Left forelimb (tissue), 1 donor: ENCODE data around the gene CDC42EP5.
"Not testable (repeated sequence)": the region's sequence is repeated elsewhere in the genome, so short reads cannot be mapped to it uniquely, and the experiment has no call there.

ENCODE experiments used
- DNase-seq: peaks from one replicate; pipeline ENCODE4 v3.0.0-alpha.2; 2018; ENCODE audit warnings: low spot score

Gene CDC42EP5

GRCh38 chr19:54473071-54473891 lies at the start of gene CDC42EP5:
Gene CDC42EP5, minus strand, starts transcription at chr19:54473296. Its CDS starts 7,749 bp downstream, at chr19:54465547.
- DNase-seq = peak; percentile 96

DNA sequence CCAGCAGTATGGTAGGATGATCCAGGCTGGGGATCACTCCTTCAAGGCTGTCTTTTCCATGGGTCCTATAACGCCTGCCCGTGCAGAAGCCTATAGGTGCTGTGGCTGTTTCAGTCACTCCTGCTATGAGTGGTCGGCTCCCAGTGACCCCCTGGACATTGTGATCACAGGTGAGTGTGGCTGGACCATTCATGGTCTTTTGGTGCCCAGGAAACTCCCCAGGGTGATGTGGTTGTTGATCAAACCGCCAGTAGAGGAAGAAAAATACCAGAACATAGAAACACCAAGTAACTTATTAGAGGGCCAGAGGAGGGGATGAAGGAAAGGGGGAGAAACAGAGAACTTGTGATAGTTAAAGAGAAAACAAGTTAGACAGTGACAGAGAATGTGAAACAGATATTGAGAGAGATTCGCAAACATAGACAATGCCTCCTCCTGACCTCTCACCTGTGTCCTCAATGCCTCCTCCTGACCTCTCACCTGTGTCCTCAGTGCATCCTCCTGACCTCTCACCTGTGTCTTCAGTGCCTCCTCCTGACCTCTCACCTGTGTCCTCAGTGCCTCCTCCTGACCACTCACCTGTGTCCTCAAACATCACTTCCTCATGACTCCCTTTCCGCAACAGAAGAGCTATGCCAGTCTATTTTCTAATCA lies 48.9 kb upstream of the CDC42EP5 start:
- no peak for DNase-seq

DNA sequence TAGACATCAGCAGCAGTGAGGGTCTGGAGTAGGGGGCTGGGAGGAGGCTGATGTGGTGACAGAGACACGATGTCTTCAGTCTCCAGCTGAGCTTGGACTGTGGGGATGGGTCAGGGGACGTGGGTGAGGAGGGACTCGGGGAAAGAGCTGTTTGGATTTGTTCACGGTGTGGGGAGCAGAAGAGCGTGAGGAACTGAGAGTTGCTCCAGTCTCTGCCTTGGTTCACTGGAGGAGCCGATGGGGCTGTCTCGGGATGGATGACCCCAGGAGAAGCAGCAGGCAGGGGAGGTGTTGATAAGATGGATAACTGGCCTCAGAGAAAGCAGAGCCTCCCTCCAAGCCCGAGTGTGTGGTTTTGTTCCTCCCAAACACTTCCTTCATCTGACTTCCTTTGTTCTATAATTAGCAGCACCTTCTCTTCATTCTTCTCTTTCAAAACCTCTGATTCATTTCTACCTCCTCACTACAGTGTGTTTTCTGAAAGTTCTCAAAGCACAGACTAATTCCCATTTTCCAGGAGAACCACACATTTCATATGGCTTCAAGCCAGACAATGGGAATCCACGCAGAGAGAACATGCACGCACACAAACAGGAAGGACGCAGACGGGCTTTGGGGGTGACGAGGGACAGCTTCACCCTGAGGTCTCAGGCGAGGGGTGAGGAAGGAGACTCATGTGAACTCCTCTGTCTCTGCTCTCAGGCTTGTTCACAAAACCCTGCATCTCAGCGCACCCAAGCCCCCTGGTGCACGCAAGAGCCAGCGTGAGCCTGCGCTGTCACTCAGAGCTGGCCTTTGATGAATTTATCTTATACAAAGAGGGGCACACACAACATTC lies 48.1 kb upstream of the CDC42EP5 start:
- DNase-seq = no peak

DNA sequence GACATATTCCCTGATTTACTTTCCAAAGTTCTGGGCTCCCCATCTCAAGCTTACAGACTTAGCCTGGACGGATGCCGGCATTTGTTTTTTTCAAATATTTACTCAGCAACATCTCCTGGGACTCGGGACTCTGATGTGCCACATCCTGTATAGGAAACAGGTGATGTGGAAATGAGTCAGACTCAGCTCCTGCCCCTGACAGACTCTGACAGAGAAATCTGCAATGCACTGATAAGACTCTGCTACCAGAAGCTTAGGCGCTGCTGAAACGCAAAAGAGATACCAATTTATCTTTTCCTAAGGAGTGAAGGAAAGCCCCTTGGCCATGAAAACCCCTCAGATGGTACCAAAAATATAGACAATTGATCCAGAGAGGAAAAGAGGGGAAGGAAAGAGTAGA lies 45.7 kb upstream of the CDC42EP5 start:
- no peak for DNase-seq

DNA sequence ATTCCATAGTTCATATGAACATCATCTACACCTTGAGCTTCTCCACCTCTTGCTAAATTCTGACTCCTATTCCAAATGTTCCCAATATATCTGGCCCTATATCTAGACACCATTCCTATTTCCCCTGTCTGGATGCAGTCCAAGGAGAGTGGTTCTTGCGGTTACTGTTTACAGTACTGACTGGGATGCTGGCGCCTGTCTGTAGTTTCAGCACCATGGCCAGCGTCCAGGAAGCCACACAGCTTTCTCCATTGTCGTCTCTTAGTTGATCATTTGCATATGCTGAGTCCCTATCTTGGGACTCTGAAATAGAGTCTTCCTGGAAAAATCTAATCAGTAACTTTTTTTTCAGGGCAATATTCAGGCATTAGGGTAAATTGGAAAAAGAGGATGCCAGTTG lies 44.4 kb upstream of the CDC42EP5 start:
- DNase-seq = peak; percentile 72

DNA sequence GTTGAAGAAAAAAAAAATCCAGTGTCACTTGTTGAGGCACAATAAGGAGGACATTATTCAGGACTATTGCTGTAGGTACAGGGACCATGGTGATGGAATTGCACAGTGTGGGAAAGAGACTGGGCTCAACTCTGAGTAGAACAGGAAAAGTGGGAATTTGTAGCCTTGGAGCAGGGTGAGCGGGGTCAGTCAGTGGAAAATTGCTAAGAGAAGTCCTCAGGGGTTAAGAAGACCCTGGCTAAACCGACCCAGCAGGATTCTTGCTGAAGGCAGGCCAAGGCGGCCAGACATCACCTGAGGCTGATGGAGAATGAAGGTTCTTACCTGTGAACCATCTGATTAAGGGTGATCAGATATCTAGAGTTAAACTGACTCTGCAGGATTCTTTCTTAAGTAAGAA lies 42.1 kb upstream of the CDC42EP5 start:
- DNase-seq = no peak

DNA sequence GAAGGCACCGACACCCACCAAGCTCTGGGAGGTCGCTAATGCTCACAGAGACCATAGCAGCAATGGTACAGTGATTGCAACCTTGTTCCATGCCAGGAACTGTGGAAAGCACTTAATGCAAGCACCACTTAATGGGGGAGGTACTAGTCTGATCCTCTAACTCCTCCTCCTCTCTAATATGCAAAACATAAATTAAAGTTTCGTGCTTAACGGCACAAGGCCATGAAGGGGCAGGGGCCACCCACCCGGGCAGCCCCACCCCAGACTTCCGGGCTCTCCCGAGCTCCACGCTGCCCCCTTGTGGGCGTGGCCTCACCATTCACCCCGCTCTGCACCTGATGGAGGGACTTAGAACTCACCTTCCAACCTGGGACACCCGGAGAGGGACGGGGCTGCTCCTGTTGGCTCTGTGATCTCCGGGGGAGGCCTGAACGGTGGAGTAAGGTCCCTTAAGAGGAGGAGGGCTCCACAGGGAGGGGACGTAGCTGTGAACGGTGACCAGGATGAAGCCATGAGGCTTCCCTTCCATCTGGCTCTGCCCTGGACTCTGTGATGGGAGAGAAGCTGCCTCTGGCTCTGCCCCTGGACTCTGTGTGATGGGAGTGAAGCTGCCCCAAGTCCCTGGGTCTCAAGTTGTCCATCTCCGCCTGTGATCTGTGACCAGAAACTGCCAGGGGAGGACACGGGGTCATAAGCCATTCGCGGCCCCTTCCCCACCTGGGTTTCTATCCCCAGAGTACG lies 36.3 kb upstream of the CDC42EP5 start:
- DNase-seq = not testable (repeated sequence)

DNA sequence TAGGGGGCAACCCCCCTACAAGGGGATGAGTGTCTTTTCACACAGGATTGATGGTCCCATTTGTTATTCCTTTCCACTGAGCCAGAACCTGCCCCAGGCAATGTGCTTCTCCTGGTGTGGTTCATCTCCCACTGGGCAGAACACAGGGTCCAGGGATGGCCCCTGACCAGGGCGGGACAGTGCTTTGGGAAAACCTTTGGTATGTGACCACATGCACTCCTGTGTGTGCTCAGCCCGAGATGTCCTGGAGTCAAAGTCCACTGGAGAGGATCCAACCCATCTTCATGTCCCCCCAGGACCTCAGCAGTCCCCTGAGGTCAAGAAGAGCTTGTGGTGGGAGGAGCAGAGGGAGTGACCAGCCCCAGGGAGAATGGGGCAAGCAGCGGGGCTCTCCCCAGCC lies 35.4 kb upstream of the CDC42EP5 start:
- not testable (repeated sequence) for DNase-seq

DNA sequence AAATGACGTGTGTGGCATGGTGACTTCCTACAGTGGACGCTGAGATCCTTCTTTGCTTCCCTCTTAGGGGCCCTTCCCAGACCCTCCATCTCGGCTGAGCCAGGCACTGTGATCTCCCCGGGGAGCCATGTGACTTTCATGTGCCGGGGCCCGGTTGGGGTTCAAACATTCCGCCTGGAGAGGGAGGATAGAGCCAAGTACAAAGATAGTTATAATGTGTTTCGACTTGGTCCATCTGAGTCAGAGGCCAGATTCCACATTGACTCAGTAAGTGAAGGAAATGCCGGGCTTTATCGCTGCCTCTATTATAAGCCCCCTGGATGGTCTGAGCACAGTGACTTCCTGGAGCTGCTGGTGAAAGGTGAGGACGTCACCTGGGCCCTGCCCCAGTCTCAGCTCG lies 34.7 kb upstream of the CDC42EP5 start:
- no peak for DNase-seq

DNA sequence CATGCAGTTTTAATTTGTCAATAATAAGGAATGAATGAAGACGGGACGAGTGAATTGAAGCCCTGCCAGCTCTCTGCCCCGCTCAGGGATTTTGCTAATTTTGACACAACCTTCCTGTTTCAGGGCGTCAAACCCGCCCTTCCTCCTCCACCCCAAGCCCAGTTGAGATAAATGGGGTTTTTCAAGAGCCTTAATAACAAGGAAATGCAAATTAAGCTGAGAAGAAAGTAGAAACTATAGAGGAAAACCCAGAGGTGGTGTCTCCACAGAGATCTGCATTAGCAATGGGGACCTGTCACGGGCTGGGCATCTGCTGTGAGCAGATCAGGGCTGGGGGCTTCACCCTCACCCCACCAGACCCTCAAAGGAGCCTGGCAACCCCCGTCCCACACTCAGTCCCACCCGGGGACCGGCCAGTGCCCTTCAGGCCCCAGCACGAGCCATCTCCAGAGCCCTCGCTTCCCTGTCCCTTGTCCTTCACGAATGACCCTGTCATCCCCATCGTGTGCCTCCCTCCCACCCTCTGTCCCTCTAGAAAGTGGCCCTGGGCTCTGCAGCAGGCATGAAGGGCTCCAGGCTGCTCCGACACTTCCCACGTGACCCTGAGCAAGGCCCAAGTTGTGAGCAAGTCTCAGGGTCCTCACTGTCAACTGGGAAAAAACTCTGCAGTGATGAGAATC lies 34.1 kb upstream of the CDC42EP5 start:
- DNase-seq = not testable (repeated sequence)

DNA sequence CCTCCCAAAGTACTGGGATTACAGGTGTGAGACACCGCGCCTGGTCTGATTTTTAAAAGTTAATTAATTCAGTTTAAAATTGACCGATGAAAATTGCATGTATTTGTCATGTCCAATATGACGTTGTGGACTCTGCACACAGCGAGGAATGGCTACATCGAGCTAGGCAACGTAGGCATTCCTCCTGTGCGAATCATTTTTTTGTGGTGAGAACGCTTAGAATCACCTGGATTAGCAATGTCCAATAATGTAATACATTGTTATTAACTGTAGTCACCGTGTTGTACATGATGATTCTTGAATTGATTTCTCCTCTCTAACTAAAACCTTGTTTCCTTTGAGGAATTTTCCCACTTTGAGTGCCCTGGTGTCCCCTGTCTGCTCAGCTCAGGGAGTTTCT lies 33.0 kb upstream of the CDC42EP5 start:
- no peak for DNase-seq

GRCh38 chr19:54505542-54505941 lies 32.4 kb upstream of the CDC42EP5 start:
- not testable (repeated sequence) for DNase-seq

DNA sequence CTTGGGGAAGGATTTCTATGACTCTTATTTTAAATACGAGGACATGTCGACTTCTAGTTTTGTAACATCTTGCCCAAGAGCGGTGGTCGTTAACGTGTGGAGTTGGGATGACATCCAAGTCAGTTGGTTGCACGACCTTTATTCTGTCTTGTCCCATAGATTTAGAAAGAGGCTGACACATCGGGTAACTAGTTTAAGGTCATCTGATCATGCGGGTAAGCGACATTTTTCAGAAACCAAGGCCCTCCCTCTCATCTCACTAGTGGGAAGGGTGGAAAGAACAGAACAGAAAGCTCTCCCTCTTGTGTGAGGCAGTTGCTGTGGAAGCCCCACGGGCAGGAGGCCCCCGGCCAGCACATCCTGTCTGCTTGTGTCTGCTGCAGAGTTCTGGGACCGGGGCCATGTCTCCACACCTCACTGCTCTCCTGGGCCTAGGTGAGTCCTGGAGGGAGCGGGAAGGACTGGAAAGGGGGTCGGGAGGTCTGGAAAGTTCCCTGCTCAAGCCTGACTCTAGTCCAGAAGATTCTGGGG lies 29.5 kb upstream of the CDC42EP5 start, which contains the start of gene LAIR2:
LAIR2 (plus strand) TSS at position 314 of the 531 bp plus-strand sequence; CDS start at position 402, 88 bp downstream.
- DNase-seq = no peak

DNA sequence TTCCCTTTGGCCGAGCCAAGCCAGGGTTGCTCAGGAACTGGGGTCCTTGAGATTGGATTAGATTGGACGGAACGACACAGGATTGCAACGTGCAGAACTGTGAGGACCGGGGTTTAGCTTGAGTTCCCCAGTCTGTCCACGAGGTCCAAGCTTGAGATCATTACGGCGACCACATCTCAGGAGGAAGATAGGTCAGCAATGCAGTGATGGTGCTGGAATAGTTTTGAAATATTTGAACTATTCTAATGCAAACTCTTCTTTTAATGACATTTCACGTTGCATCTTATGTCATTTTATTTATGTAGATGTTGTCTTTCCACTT lies 25.3 kb upstream of the CDC42EP5 start:
- not testable (repeated sequence) for DNase-seq

DNA sequence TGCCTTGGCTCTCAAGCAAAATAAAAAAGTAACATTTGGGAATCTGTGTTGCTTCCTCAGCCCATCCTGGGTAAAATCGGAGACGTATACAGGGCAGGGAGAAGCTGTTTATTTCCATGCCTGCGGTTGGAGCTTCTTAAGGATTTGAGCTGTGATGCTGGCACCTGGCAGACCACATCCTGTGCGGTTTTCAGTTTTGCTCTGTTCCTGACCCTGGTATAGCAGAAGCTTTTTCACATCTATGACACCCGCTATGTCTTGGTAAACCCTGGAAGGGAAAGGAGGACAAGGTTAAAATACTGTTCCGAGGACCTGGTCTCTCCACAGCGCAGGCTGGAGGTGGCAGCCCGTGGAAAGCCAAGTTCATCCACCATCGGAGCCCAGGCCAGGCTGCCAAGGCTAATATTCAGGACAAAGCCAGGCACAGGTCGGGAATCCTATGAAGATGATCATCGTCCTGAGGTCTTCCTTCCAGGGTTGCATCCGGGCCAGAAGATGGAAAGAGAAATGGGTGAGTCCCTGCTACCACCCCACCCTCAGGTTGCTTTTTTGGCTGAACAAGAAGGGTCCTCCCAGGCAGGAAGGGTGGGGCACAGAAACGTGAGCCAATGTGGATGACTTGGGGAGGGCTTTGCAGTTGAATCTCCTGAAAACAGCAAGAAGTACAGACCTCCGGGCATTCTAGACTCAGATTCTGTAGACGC lies 24.8 kb upstream of the CDC42EP5 start:
- DNase-seq = not testable (repeated sequence)

DNA sequence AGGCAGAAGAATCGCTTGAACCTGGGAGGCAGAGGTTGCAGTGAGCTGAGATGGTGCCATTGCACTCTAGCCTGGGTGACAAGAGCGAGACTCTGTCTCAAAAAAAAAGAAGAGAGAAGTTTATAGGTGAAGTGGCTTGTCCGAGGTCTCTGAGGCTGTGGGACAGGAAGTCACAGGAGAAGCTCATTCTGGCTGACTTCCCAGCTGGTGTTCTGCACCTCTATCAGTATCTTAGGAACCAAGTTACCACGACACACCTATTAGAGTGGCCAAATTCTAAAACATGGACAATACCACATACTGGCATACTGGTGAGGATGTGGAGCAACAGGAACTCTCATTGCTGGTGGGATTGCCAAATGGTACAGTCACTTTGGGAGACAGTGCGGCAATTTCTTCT lies 22.2 kb upstream of the CDC42EP5 start:
- DNase-seq = not testable (repeated sequence)

DNA sequence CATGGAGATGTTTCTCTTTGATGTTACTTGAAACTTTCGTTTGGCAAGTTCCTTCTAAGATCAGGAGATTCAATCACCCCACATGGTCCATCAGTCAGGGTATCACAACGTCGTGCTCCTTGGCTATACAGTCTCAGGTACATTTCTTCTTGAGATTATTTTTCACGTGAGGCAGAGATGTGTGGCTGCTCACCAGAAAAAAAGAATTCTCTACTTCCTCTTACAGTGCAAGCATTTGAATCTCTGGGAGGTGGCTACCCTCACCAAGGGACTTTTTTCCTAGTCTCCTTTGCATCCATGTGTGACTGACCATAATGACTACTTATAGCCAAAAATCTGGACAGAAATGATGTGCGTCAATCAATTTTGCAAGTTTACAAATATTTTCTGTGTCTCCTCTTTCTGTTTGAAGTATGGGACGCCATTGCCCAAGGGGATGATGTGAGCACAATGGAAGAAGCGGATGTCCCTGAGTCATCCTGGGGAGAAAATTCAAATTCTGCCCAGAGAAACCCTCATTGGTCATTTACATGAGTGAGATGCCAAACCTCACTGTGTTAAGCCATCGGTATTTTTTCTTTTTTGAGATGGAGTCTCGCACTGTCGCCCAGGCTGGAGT lies 21.0 kb upstream of the CDC42EP5 start:
- DNase-seq = no peak

GRCh38 chr19:54493056-54493455 lies 20.0 kb upstream of the CDC42EP5 start:
- DNase-seq = not testable (repeated sequence)

GRCh38 chr19:54492568-54492967 lies 19.5 kb upstream of the CDC42EP5 start:
- no peak for DNase-seq

GRCh38 chr19:54489766-54490165 lies 16.7 kb upstream of the CDC42EP5 start:
- DNase-seq = no peak
